ENCODE measurements around the gene BARHL2.

Gene BARHL2

GRCh38 chr1:90712153-90712856 is 4.8 kb downstream of the BARHL2 start:
- no peaks in the 10 kb centered on the region for H3K4me1 ChIP-seq (ENCODE audit: low read length)
- H3K36me3 ChIP-seq (replicated peaks; ENCODE audit: low read depth, low read length): no peaks in the 10 kb centered on the region
- H3K79me2 ChIP-seq (ENCODE audit: low read length): no peaks in the 10 kb centered on the region
- H3K27ac ChIP-seq (ENCODE audit: low read length): no peak overlapping the region
- H3K9me3 ChIP-seq (ENCODE audit: insufficient read depth, low read length): no peaks in the 10 kb centered on the region
- H3K9ac ChIP-seq (ENCODE audit: low read length): no peak overlapping the region
- H3K27me3 ChIP-seq (ENCODE audit: low read depth, low read length): 0 out of 2 replicates have a peak, but pooled peaks cover 3% of the 10 kb centered on the region
- no peak overlapping the region for H3K4me3 ChIP-seq (ENCODE audit: low read length)
- H2AFZ ChIP-seq (ENCODE audit: low read depth, low read length): no peak overlapping the region
- no peaks in the 10 kb centered on the region for H4K20me1 ChIP-seq (ENCODE audit: insufficient read depth, low read length)
- no peak for TF ChIP-seq CTCF (IDR thresholded peaks at IDR 0.05; ENCODE audit: low read depth, low read length)
- no peak for TF ChIP-seq EZH2phosphoT487 (IDR thresholded peaks at IDR 0.05; ENCODE audit: low read depth)
- no peak overlapping the region for H3K4me2 ChIP-seq (ENCODE audit: low read length)

DNA sequence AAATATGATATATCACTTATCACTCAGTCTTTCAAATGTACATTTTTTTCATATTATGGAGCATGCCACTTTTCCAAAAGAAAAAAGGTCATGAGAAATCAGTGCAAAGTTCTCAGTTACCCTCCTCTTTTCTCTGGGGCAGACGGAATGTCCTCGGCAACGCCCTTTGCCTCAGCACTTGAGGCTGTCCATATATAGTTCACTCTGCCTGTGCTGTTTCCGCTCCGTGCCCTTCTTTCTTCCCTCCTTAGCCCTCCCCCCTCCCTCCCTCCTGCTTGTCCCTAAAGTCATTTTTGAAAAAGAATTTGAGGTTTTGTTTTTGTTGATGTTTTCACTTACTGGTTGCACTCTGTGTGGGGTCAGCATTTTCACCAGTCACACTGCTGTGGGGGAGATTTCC is 5.4 kb downstream of the BARHL2 start:
- H2AFZ ChIP-seq (ENCODE audit: low read depth, low read length): no peak overlapping the region
- 0 out of 2 replicates have a peak, but pooled peaks cover 3% of the 10 kb centered on the region for H3K27me3 ChIP-seq (ENCODE audit: low read depth, low read length)
- no peak for TF ChIP-seq EZH2phosphoT487 (IDR thresholded peaks at IDR 0.05; ENCODE audit: low read depth)
- no peak for TF ChIP-seq CTCF (IDR thresholded peaks at IDR 0.05; ENCODE audit: low read depth, low read length)
- H3K27ac ChIP-seq (ENCODE audit: low read length): no peak overlapping the region
- no peaks in the 10 kb centered on the region for H4K20me1 ChIP-seq (ENCODE audit: insufficient read depth, low read length)
- no peaks in the 10 kb centered on the region for H3K36me3 ChIP-seq (replicated peaks; ENCODE audit: low read depth, low read length)
- H3K9ac ChIP-seq (ENCODE audit: low read length): no peak overlapping the region
- no peaks in the 10 kb centered on the region for H3K79me2 ChIP-seq (ENCODE audit: low read length)
- H3K4me1 ChIP-seq (ENCODE audit: low read length): no peaks in the 10 kb centered on the region
- H3K4me2 ChIP-seq (ENCODE audit: low read length): no peak overlapping the region
- H3K4me3 ChIP-seq (ENCODE audit: low read length): no peak overlapping the region
- no peaks in the 10 kb centered on the region for H3K9me3 ChIP-seq (ENCODE audit: insufficient read depth, low read length)

DNA sequence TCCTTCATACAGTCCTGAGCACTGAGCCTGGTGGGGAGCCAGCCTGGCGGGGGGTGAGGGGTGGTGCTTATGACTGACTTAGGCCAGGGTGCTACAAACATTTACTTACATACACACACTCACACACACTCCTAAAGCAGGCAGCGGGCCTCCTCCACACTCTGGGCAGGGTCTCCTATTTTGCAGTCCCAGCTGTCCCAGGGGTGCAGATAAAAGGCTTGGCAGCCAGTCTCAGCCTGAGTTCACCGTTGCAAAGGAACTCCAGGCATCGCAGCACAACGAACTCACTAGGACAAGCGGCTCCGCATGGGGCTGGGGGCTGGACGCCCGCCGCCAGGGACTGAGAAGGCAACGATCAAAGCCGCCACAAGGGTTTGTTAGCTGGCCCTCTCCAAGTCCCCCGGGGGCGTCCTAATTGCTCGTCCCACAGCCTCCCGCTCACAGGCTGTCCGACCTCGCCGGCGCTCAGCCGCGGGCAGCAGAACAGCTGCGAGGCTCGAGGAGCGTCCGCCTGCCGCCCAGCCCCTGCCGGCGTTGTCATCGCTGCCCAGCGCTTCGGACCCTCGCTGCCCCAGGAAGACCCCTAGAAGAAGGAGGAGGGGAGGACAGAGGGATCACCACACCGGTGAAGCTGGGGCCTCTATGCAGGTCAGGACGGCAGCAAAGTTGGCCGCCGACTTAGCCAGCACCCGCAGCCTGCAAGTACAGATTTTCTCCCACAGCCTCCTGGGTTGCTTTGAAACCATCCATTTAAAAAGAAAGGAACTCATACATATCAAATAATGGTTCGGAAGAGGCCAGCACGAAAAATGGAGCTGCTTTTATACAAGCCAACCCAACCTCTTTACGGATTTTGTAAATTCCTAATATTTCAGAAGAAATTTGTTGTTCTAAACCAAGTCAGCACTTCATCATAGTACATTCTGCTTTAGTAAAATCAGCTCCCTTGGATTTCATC is 6.2 kb downstream of the BARHL2 start:
- Histone ChIP-seq H3K4me3 (ENCODE audit: low read length) (no peak overlapping the region), H3K9me3 (ENCODE audit: insufficient read depth, low read length) (no peaks in the 10 kb centered on the region), H3K79me2 (ENCODE audit: low read length) (no peaks in the 10 kb centered on the region), H3K4me2 (ENCODE audit: low read length) (no peak overlapping the region), H3K4me1 (ENCODE audit: low read length) (no peaks in the 10 kb centered on the region), H3K36me3 (replicated peaks; ENCODE audit: low read depth, low read length) (no peaks in the 10 kb centered on the region), H3K27ac (ENCODE audit: low read length) (no peak overlapping the region), H4K20me1 (ENCODE audit: insufficient read depth, low read length) (no peaks in the 10 kb centered on the region), H3K9ac (ENCODE audit: low read length) (no peak overlapping the region), H3K27me3 (ENCODE audit: low read depth, low read length) (0 out of 2 replicates have a peak, but pooled peaks cover 3% of the 10 kb centered on the region), H2AFZ (ENCODE audit: low read depth, low read length) (no peak overlapping the region)
- TF ChIP-seq EZH2phosphoT487 (IDR thresholded peaks at IDR 0.05; ENCODE audit: low read depth) (no peak), CTCF (IDR thresholded peaks at IDR 0.05; ENCODE audit: low read depth, low read length) (no peak)

GRCh38 chr1:90709535-90709934 is 7.6 kb downstream of the BARHL2 start:
- H3K9ac ChIP-seq (ENCODE audit: low read length): no peak overlapping the region
- no peak overlapping the region for H3K4me3 ChIP-seq (ENCODE audit: low read length)
- H3K4me1 ChIP-seq (ENCODE audit: low read length): no peaks in the 10 kb centered on the region
- no peak overlapping the region for H2AFZ ChIP-seq (ENCODE audit: low read depth, low read length)
- TF ChIP-seq CTCF (IDR thresholded peaks at IDR 0.05; ENCODE audit: low read depth, low read length): no peak
- no peak for TF ChIP-seq EZH2phosphoT487 (IDR thresholded peaks at IDR 0.05; ENCODE audit: low read depth)
- no peaks in the 10 kb centered on the region for H3K79me2 ChIP-seq (ENCODE audit: low read length)
- no peaks in the 10 kb centered on the region for H3K9me3 ChIP-seq (ENCODE audit: insufficient read depth, low read length)
- H3K27me3 ChIP-seq (ENCODE audit: low read depth, low read length): no peaks in the 10 kb centered on the region
- no peaks in the 10 kb centered on the region for H4K20me1 ChIP-seq (ENCODE audit: insufficient read depth, low read length)
- H3K36me3 ChIP-seq (replicated peaks; ENCODE audit: low read depth, low read length): no peaks in the 10 kb centered on the region
- H3K4me2 ChIP-seq (ENCODE audit: low read length): no peak overlapping the region
- no peak overlapping the region for H3K27ac ChIP-seq (ENCODE audit: low read length)

Measured in OCI-LY3 (cell line).